Fibroblast of the aortic adventitia (primary cell): ENCODE results near the gene PALD1. TPM values are rescaled to one million over a fixed set of nuclear protein-coding genes. Genes with fewer than 3 reads are reported as not detected.

Experiments
- DNase-seq: peaks from one replicate; pipeline ENCODE4 v3.0.0-alpha.2; 2010; ENCODE audit warnings: low read depth
- H3K4me3 ChIP-seq: 2 replicates; pipeline ENCODE4 v1.5.1; 2011; ENCODE audit warnings: low read depth, mild to moderate bottlenecking, control low read depth, low read length, moderate library complexity
- CTCF ChIP-seq: IDR thresholded peaks from 2 replicates; pipeline ENCODE4 v1.5.1; 2011; ENCODE audit warnings: mild to moderate bottlenecking, low read length, control low read depth, inconsistent platforms; ENCODE audit not compliant: insufficient read depth
- total RNA-seq: library from RNA; depleted of rRNA; stranded (reverse); fragments of >200 nt; gene quantifications from 2 replicates; pipeline ENCODE4 v1.2.3, GENCODE V29; 2012; ENCODE audit warnings: low replicate concordance

The PALD1 gene
- total RNA-seq, 1 donor = 0.18 TPM

- TF ChIP-seq CTCF = no peak
- no peak for DNase-seq
- no peak overlapping the region for H3K4me3 ChIP-seq
These were observed 72.9 kb downstream of the PALD1 start for GRCh38 chr10:70551466-70551865.

GRCh38 chr10:70551971-70552422 is 73.4 kb downstream of the PALD1 start:
- no peak overlapping the region for H3K4me3 ChIP-seq

GRCh38 chr10:70552586-70552985 is 74.0 kb downstream of the PALD1 start:
- H3K4me3 ChIP-seq = no peak overlapping the region
- peak; percentile 13 for DNase-seq
- no peak for TF ChIP-seq CTCF

More at GRCh38 chr10:70551971-70552422, 73.4 kb downstream of the PALD1 start:
- no peak for TF ChIP-seq CTCF
- peak; percentile 93 for DNase-seq

- TF ChIP-seq CTCF = no peak
- no peak for DNase-seq
- no peak overlapping the region for H3K4me3 ChIP-seq
These were observed 76.8 kb downstream of the PALD1 start for GRCh38 chr10:70555371-70555770.

- TF ChIP-seq CTCF = no peak
- DNase-seq = no peak
- H3K4me3 ChIP-seq = no peak overlapping the region
These were observed 78.7 kb downstream of the PALD1 start for GRCh38 chr10:70557086-70557845.

- DNase-seq = no peak
- H3K4me3 ChIP-seq = no peak overlapping the region
- TF ChIP-seq CTCF = no peak
These were observed 79.3 kb downstream of the PALD1 start for GRCh38 chr10:70557876-70558275.

GRCh38 chr10:70558295-70558694 is 79.7 kb downstream of the PALD1 start:
- no peak for DNase-seq

More at GRCh38 chr10:70558295-70558694, 79.7 kb downstream of the PALD1 start:
- no peak for TF ChIP-seq CTCF
- no peak overlapping the region for H3K4me3 ChIP-seq
